ENCODE data around the gene CASZ1.
A peak's percentile ranks its signal among the peaks of the same experiment; 100 is the strongest.

CASZ1 gene

DNA sequence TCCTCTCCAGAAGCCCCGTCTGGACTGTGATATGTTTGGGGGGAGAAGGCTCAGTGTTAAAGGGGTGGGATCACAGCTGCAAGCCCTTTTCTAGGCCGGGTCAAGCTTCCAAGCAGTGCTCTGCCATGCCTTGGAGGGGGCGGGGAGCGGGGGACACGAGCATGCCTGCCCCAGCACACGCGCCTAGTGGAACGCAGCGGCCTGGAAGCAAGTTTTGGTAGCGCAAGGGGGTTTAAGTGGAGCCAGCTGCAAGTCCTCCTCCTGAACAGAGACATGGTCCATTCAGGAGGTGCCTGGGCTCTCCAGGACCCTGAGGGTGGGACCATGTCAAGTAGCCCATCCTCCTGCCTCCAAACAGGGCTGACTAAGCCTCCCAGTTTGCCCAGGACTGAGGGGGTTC is 112.2 kb downstream of the CASZ1 start:
- DNase-seq, result no peak

DNA sequence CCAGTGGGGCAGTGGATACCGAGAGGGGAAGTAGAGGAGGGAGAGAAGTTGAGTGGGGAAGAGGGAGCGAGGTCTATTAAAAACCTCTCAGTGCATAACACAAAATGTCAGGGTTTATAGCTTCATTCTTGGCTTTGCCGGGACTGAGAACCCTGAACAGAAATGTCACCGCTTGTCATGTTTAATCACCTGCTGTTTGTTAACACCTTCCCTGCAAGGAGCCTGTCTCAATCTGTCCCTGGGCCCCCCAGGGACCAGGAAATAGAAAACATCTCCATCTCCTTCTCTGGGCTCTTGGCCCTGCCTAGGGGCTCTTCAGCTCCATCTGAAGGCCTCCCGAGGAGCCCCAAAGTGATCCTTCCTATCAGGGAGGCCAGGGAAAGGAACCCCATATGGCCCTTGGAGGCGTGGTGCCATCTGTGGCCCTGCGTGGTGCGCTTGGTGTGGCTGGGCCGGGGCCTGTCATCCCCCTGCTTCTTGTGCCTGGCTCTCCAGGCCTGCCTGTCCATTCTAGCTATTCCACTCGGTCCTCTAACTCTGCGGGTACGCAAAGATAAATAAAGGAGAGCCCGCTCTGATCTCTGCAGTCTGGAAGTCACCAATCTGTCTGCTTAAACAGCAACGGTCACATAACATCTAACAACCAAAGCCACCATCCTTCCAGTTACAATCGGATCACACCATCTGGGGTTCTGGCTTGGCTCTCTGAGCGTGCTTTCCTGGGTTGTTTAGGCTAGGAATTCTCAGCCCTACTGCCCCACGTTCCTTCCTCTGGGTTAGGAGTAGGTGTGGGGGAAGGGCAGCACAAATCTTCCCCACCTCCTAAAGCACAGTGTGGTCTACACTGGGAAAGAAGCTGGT is 113.8 kb downstream of the CASZ1 start:
- no peak for DNase-seq

DNA sequence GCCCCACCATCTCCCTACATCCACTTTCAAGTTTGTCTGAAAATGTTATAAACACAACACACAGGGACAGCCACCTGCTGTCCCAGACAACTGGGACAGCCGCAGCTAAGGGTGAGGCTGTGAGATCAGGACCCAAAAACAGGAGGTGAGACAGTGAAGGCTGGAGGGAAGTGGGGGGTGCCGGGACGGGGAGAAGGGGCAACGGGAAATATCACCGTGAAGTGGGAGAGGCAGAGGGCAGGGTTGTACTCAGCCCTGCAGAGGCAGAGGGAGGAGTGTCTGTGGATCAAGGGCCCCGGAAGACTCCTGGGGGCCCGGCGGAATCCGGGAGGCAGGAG is 114.4 kb downstream of the CASZ1 start:
- no peak for DNase-seq

DNA sequence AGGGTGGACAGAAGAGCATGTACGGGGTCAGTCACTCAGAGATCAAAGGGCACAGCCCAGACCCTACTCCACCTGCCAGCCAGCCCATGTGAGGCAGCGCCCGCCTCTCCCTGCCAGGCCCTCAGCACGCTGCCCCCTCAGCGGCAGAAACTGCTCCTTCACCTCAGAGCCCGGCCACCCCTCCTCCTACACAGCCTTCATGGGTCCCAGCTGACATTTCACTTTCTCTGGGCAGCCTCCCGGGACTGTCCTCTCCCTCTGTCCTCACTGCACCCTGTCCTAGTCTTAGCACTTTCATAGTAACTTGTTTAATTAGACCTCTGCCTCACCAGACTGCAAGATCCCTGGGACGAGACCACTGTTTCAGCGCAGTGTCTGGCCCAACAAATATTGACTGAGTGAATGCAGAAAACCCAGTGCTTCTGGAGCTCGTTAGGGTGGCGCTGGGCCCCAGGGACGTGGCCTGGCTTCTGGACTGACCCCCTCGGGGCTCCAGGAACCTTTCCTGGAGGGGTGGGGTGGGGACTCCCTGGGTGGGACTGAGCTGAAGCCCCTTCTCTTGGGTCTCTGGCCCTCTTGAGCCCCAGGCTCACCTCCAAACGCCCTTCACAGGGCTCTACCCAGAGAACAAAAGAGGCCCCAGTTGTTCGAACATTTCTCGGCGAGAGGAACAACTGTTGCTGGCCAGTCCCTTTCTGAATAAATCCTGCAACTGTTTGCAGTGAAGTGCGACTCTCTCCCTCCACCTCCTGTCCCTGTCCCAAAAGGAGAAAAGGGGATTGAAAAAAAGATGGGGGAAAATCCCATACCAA is 114.9 kb downstream of the CASZ1 start:
- DNase-seq, result no peak

DNA sequence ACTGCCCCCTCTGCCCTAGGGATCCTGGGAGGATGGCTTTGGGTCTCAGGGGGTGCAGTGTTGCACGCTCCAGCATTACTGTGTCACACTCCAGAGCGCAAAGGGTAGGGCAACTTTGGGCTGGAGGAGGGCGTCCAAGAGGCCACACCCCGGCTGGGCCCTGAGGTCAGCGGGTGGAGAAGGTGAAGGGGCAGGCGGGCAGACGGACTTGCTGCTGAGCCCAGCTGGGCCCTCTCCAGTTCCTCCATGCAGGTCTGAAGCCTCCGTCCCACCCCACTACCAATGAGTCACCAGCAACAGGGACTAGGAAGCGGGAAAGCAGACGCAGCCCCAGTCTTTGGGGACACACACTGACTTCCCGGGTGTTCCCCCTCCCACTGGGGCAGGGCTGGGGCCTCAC is 116.0 kb downstream of the CASZ1 start:
- no peak for DNase-seq

DNA sequence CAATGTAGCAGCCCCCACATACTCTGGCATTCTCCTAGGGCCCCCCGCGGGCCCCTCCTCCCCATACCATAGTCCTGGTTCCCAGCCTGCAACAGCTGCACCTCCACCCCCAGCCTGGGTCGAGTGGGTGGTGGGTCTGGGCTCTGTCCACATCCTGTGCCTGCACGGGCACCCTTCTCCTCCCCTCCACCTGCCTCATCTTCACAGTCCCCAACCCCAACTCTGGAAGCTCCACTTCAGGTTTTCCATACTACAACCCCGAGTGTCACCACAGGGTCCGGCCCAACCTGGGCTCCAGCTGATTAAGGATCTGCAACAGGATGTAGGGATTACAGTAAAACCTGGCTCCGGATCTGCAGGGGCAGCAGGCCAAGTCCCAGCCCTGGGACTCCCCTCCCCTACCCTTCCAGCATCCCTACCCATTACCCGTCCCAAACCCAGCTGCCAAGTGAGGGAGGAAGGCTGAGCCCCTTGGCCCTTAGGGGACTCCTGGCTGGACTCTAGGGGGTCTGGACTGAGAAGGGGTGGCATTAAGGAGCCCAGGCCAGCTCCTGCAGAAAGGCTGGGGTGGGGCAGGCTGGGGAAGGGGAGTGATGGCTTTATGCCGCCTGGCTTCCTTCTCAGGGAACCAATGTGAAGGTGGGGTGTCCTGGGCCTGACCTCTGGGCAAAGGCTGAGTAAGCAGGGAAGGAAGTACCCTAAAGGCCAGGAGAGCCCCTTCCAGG is 116.8 kb downstream of the CASZ1 start:
- DNase-seq, result no peak

DNA sequence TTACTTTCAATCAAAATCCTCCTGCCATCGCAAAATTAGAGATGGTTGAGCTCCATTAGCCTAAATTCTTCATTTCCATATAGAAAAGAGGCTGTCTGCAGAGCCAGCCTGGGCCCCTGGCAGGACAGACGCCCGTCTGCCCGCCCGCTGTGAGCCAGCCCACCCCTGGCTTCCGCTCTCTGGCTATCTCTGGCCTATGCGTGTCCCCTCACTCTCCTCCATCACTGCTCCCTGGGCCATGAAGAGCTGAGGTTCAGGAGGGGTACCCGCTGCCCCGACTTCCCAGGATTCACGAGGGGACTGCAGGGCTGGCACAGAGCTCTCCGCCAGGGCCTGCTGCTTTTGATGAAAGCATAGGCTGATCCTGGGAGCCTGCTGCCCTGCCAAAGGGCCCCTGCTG is 117.6 kb downstream of the CASZ1 start:
- DNase-seq, result no peak

DNA sequence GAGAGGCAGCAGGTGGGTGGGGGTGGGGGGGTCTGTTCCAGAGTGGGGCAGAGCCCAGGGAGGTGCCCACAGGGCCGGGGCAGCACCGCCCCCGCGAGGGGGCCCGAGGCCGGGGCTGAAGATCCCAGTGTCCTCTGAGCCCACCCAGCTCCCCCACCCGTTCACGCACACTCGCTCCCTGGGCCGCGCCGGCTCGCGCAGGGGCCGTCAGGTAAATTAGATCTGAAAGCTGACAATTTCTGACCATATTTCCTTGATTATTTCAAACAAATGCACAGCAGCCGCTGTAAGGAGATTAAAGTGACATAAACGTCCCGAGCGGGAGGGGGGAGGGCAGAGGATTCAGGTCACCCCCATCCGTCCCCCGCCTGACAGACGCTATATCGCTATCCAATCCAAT is 118.0 kb downstream of the CASZ1 start:
- no peak for DNase-seq

DNA sequence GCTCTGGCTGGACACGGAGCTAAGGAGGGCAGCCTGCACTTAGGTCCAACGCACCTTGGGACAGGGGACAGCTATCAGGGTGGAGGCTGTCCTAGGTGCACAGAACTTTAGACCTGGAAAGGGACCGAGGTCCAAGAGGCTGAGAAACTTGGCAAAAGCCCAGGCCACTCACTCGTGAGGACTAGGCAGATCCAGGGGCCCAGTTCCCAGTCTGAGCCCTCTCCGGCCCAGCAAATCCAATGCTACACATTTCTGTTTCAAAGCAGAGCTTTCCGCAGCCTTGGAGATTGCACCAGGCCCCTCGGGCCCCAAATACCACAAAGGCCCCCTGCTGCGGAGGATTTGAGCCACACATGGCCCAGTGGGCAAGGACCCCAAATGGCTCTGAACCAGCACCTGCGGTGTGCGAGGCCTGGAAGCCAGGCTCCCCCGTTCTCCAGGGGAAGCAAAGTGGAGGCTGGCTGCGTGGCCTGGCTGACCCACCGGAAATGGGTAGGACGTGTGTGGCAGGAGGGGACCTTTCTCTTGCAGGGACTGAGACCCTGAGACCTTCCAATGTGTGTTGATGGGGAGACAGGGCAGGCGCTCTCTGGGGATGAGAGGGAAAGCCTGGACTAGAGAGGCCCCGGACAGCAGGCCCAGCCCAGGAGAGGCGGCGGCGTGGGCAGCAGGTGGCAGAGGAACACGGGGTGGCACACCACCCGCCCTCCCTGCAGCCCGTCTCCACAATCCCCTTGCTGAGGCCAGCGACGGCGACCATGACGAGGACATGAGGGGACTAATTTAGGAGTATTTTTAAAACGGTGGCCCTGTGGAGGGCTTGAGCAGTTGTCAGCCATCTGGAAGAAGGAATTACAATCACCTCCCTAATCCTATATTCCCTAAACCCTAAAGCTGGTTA is 118.7 kb downstream of the CASZ1 start:
- DNase-seq, result no peak

DNA sequence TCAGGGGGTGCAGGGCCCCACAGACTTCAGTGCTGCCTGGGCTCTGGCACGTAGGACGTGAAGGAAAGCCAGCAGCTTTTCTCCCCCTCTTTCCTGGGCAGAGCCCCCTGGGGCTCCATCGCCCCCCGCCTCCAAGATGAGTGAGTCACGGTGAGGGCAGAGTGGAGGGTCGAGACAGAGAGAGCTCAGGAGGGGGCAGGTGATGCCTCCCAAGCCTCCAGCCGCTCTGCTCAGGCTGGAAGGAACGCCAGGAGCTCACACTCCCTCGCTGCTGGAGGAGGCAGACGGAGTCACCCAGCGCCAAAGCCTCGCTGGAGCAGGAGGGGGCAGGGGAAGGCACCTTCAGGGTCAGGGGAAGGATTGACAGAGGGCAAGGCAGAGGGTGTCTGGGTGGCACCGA is 119.5 kb downstream of the CASZ1 start:
- DNase-seq, result no peak

DNA sequence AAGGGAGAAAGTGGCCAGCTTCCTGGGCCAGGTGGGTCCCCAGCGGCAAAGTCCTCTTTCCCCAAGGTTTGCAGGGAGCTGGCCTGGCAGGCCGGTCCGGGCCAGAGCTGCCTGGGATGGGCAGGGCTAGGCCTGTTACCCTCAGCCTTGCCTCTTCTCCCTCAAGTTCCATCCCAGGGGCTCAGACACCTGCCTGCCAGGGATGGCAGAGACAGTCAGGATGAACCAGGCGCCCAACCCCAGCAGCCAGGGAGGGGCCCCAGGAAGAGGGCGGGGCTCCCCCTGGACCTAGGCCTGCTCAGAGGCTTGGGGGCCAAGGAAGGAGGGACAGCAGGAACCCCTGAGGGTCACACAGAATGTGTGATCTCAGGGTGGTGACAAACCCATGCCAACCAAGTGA is 120.6 kb downstream of the CASZ1 start:
- DNase-seq, result no peak

DNA sequence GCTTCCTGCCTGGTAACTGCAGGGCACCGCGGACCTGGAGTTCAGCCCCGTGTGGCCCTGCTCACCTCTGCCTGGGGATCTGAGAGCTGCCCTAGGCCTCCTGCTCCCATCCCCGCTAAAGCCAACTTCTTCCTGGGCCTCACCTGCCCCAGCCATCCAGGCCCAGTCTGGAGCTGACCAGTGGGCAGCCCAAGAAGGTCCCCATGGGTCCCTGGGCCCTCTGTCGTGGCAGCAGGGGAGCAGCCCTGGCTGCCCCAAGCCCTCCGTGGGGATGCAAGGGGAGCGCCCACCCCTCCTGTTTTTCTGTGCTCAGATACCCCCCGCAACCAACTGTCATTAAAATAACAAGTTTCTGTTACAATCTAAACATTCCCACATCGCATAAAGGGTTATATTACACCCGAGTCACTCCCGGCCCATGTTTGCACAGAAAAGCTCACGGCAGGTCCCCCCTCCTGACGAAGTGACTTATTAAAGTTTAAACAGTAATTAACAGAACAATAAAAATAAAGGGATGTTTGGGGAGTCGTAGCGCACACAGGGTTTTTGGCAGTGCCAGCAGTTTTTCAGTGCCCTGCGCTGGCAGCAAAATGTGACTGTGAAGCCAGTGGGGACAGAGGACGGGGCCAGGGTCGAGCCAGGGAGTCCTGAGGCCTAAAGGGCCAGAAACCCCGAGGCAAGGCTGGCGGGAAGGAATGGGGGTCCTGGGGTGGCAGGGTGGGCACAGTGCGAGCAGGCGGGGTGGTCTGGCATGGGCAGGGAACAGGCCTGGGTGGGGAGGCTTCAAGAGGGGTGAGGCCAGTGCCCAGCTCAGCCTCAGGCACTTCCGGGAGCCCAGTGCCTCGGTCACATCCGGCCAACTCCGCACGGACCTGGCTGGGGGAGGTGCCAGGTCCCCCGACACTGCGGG is 121.5 kb downstream of the CASZ1 start:
- peak; percentile 46 for DNase-seq

DNA sequence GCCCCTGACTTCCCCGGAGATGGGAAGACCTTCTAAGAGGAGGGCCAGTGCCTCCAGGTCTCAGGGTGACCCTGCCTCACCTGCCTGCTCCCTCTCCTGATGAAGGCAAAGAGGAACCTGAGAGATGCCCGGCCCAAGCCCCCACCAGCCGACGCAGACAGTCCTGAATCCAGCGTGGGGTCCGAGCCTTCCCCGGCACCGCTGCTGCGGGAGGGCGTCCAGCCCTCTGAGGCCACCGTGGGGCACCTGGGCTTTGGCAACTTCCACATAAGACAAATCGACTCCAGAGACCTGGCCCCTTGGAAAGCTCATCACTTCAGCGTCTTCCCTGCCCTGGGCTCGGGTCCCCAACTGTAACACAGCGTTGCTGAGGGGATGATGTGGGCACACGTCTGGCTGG is 122.2 kb downstream of the CASZ1 start:
- DNase-seq, result no peak

DNA sequence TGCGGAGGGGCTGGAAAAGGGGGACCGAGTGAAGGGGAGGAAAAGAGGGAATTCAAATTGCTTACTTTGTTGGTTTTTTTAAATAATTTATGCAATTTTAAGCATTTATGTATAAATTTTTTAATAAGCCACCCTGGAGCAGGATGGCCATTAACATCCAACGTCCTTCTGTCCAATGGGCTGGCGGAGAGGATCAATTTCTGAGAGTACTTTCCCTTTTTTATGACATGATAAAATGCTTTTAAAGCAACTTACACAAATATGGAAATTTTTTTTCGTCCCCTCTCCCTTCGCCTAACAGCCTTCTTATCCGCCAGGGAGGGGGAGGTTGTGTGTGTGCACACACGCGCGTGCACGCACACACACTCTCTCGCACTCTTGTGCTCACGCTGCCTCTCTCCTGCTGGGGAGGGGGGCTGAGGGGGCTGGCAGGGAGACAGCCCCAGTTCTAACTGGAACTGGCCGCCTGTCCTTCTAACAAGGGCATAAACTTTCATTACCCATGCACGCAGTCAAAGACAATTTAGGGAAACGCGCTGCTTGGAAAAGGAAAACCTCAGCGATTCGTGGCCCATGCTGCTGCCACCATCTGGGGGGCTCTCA is 123.2 kb downstream of the CASZ1 start:
- no peak for DNase-seq

DNA sequence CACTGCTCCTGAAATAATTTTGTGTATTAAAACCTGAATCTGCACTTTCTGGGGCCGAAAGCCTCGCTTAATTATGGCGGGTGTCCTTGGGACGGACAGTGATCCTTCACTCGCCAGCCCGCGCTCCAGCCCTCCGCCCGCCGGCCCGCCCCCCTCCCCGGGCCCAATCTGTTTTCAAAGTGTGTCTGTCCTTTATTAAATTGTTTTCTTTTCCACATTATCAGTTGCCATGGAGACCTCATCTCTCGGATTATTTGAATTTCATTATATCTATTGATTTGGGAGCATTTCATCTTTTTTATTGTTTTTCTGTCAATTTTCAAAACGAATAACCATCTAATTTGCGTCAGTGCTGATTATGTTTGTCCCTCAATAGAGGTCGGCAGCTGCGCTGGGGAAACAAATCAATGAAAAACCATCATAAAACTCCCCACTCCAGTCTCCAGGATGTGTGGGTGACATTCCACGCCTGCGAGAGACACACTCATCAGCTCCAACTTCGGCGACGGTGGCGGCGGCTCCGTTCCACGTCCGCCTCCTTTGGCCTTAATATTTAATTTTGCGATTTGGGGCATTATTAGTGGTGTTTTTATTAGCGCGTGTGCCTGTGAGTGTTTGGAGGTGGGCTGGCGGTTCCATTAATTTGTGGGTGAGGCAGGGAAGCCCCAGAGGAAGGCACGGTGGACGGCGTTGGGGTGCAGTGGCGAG is 123.9 kb downstream of the CASZ1 start:
- no peak for DNase-seq

DNA sequence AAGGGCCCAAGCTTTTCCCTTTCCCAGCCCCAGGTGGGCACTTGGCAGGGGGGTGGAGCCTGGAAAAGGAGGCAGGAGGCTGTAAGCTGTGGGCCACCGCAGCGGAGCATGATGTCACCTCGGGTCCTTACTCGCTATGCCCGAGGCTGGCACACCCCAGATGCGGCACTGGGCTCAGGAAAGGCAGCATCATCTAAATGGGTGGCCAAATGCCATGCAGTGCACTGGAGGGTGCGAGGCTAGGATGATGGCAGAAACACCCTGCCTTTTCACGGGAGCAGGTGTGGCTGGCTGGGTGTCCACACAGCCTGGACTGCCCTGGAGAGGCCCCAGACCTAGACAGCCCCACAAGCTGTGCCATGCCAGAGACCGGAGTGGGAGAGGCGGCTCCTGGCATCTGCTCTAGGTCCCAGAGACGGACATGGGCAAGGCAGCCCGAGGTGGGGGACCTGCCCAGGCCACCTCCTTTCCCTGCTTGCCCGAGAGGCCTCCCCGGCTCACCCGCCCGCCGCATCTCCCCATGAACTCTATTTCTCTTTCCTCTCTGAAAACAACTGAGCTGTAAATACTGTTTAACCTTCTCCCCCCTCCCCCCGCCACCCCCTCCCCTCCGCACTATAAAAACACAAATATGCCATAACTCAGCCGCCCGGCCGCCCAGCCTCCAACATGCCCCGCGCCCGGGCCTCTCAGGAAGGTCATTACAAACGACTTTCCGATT is 124.7 kb downstream of the CASZ1 start:
- DNase-seq, result no peak

DNA sequence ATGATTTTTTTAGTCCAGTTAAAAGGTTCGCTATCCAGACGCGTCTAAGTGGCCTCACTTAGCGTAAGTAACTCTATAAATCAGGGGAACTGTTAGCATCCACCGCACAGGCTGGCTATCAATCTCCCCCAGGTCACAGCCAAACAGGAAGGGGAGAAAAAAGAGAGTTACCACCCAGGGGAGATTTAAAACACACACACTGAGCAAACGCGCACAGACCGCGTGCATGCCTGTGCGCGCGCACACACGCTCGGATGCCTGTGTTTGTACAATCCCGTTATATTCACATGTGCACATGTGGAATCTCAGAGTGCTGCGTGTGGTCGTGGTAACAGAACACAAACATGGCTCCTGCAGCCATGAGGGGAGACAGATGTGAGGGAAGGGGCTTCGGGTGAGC is 125.4 kb downstream of the CASZ1 start:
- peak; percentile 10 for DNase-seq

DNA sequence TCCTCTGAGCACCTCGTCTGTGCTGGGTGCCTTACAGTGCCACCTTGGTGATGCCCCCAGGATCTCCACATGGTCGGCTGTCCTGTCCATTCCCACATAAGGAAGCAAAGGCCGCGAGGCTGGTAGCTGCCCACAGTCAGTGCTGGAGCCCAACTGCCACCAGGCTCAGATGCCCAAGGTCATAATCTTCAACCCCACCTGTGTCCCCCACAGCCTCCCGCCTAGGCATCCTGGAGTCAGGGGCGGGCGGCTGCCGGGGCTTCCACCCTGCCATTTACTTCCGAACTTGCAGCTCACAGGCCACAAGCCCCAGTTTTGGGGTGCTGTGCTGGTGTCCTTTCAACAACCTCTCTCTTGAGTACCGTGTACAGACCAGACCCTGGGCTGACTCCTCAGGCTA is 126.3 kb downstream of the CASZ1 start:
- no peak for DNase-seq

DNA sequence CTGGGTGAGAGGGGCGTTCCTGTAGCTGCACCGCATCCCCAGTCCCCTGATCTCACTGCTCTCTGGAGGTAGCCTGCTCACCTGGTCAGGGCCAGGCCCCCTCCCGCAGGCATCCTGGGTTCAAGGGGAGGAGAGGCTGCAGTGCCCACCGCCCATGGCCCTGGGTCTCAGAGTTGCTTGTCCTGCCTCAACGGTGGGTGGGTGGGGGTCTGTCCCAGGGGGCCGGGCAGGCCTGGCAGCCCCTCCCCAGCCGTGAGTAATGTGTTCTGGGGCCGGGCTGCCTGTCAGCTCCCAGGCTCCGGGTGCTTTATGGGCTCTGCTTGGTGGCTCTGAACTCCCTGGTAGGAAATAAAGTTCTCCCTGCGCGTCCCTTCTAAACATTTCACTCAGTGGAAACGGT is 126.9 kb downstream of the CASZ1 start:
- no peak for DNase-seq

Data from NCI-H748 treated with DMSO at 0.1 percent for 48 hours (cell line).